NOMO-1 treated with dmso at 0.1 percent for 144 hours (cell line): ENCODE results near the gene RFC1.
"Not testable (repeated sequence)": the region's sequence is repeated elsewhere in the genome, so short reads cannot be mapped to it uniquely, and the experiment has no call there.

Experiments used
- DNase-seq: peaks from one replicate; lab custom pipeline; 2025; ENCODE audit not compliant: unreplicated experiment; lab: John Stamatoyannopoulos, UW

The RFC1 gene

GRCh38 chr4:39312816-39313215, 53.3 kb downstream of the RFC1 start:
- no peak for DNase-seq

- DNase-seq, result no peak
These were observed 57.6 kb downstream of the RFC1 start for GRCh38 chr4:39308611-39309010.

DNA sequence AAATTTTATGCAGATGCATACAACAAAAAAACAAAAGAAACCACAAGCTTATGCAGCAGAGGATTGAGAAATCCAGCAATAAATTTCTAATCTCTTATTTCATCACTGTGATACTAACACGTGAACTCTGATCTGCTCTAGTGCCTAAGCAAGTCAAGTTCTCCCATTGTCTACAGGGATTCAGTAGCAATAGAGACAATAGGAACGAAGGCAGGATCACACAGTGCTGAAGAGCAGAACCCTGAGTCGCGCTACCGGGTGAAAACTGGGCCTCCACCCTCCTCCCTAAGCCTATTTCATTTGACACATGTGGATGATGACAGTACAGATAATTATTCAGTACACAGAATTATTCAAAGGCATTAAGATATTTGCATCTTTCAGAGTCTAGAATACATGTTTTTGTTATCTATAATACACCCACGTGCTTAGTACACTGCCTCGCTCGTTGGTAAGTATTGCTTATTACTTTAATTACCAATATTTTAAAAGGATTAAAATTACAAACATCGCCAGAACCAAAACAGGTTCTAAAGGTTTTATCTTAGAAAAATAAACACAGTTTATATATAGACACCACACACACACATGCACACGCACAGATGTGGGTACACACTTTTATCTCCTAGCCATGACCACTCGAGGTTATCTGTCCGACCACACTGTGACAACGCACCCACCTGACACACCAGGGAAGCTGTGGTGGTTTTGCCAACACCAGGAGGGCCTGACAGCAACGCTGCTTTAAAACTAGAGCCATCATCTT, 60.1 kb downstream of the RFC1 start:
- no peak for DNase-seq

GRCh38 chr4:39304651-39305050, 61.5 kb downstream of the RFC1 start:
- DNase-seq, result no peak

- DNase-seq, result no peak
These were observed 62.3 kb downstream of the RFC1 start for GRCh38 chr4:39303871-39304270.

DNA sequence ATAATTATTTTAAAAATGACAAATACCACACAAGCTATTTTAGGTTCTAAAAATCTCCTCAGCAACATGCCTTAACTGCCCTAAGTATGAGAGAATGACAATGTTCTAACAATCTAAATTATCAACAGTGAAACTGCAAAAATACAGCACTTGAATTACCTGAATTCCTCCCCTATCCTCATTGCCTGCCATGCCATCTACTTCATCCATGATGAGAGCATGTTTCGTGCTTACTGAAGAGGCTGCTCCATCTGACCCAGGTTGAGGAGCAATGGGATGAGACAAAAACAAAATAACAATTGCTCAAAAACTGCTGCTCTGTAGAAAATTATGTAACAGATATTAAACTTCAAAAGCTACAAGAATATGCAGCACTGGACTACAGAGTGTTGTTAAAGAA, 63.3 kb downstream of the RFC1 start:
- DNase-seq, result no peak

- DNase-seq, result no peak
These were observed 70.4 kb downstream of the RFC1 start for GRCh38 chr4:39295784-39296183.

- DNase-seq, result not testable (repeated sequence)
These were observed 73.7 kb downstream of the RFC1 start for GRCh38 chr4:39292433-39292832.

- no peak for DNase-seq
These were observed 74.5 kb downstream of the RFC1 start for GRCh38 chr4:39291686-39292085.

DNA sequence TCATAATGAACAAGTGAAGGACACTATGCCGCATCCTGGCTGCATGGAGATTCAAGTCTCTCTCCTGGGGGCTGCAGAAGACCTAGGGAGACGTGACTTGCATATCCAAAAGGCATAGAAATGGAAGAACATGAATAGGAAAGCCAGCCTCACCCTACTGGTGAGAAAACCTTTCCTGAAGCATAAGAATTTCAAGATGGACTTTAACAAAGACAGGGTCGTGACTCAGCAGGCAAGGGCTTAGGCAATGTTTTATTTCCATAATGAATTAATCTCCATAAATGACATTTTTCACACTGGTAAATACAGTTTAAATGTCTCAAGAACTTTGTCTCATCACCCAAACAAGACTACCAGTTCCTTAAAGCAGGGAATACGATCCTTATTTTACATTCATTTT, 78.9 kb downstream of the RFC1 start:
- DNase-seq, result no peak

GRCh38 chr4:39286263-39286662, 79.9 kb downstream of the RFC1 start:
- DNase-seq, result no peak

- no peak for DNase-seq
These were observed 80.3 kb downstream of the RFC1 start for GRCh38 chr4:39285853-39286252.

DNA sequence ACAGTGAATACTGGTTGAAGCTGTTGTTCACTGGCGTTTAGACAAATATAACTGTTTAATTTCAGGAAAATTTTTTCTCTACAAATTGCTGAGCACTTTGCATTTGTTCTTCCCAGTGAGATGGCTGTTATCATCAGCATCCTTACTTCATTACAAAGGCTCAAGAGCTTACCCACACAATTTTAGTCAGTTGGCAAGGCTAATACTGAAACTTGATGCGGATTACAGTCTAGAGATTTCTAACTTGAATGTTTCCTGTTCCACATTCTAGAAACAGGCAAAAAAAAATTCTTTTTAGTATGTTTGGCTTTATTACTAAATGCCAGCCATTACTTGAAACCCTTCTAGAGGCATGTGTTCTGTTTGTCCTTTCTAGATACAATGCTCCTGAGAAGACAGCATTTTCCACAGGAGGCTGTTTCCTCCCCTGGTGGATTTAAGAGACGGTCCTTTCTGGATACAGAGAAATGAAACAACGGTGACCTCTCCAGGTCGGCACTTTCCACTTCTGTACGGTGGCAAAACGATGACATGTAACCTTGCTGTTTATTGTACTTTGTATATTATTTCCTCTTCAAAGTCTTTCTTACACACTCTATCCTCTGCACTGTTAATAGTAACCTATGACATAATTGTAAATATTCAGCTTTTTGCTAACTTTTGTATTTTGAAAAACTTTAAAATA, 80.9 kb downstream of the RFC1 start:
- no peak for DNase-seq

DNA sequence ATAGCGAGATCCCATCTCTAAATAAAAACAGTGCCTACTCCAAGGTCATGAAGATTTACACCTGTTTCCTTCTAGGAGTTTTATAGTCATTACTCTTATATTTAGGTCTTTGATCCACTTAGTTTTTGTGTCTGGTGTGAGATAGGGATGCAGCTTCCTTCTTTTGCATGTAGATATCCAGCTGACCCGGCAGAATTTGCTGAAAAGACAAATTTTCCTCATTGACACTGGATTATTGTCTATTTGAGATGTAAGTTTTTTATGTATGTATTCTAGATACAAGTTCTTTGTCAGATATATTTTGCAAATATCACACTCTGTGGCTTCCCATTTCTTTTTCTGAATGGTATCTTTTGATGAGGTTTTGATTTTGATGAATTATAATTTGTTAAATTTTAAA, 85.4 kb downstream of the RFC1 start:
- DNase-seq, result no peak

- no peak for DNase-seq
These were observed 86.7 kb downstream of the RFC1 start for GRCh38 chr4:39279416-39279815.

- no peak for DNase-seq
These were observed 87.7 kb downstream of the RFC1 start for GRCh38 chr4:39278476-39278875.

GRCh38 chr4:39277661-39278060, 88.5 kb downstream of the RFC1 start:
- DNase-seq, result not testable (repeated sequence)

GRCh38 chr4:39274503-39274902, 91.7 kb downstream of the RFC1 start:
- DNase-seq, result no peak

DNA sequence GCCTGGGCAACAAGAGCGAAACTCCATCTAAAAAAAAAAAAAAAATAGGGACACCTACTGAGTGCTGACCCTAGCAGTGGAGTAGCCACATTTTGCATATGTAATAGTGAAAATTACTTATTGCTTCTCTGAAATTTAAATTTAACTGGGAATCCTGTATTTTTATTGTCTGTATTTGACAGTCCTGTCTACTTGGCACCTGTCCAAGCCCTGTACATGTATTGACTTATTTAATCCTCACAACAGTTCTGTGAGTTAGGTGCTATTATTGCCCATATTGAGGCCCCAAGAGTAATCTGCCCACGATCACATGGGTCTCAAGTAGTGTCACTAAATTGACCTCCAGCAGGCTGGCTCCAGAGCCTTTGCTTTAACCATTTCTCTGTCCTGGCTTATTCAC, 102.3 kb downstream of the RFC1 start:
- no peak for DNase-seq

DNA sequence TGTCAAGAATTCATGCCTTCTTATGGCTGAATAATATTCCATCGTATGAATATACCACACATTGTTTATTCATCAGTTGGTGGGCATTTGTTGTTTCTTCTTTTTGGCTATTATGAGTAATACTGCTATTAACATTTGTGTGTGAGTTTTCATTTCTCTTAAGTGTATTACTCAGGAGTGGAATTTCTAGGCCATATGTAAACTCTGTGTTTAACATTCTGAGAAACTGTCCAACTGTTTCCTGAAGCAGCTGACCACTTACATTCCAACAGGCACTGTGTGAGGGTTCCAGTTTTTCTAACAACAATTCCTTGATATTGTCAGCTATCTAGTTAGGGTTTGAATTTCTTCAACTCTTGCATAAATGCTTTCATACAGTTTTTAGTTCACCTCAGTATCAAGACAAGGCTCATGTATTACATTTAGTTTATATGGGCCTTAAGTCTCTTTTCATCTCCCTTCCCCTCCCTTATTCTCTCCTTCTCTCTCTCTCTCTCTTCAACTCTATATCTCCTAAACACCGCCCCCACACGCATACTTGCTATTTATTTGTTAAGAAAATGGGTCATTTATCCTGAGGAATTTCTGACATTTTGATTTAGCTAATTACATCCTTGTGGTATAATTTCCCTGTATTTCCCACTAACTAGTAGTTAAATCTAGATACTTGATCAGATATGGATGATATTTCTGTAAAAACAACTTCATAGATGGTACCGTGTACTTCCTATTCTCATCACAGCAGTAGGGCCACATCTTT, 106.4 kb downstream of the RFC1 start:
- DNase-seq, result no peak

GRCh38 chr4:39256436-39256835, 109.7 kb downstream of the RFC1 start:
- DNase-seq, result no peak

- DNase-seq, result no peak
These were observed 110.3 kb downstream of the RFC1 start for GRCh38 chr4:39255871-39256270.
